NCI-H2196 treated with DMSO at 0.1 percent for 48 hours (cell line): ENCODE data around the gene ZAP70.
"Not testable (repeated sequence)": the region's sequence is repeated elsewhere in the genome, so short reads cannot be mapped to it uniquely, and the experiment has no call there.

Experiments used
- DNase-seq: peaks from one replicate; lab custom pipeline; 2025; ENCODE audit not compliant: unreplicated experiment; lab: John Stamatoyannopoulos, UW

ZAP70 gene

GRCh38 chr2:97713296-97714083, at the start of gene ZAP70:
Gene ZAP70, plus strand, starts transcription at chr2:97713576. Its CDS starts 10,461 bp downstream, at chr2:97724037.
- no peak for DNase-seq

GRCh38 chr2:97663626-97663961, 49.8 kb upstream of the ZAP70 start:
- no peak for DNase-seq

GRCh38 chr2:97663962-97664635, 49.3 kb upstream of the ZAP70 start, which contains the start of gene ACTR1B:
Gene ACTR1B, minus strand, starts transcription at chr2:97664044. Its CDS starts 154 bp downstream, at chr2:97663890.
- DNase-seq = peak; percentile 99

- no peak for DNase-seq
Observed at GRCh38 chr2:97664636-97664970, 48.8 kb upstream of the ZAP70 start.

- DNase-seq = no peak
Observed at GRCh38 chr2:97669448-97669847, 43.9 kb upstream of the ZAP70 start, which contains the start of gene C2orf92. Gene C2orf92, plus strand, starts transcription at chr2:97669713. Its CDS starts 76 bp downstream, at chr2:97669789.

GRCh38 chr2:97670471-97670870, 42.9 kb upstream of the ZAP70 start:
- no peak for DNase-seq

- DNase-seq = no peak
Observed at GRCh38 chr2:97671526-97671925, 41.9 kb upstream of the ZAP70 start.

GRCh38 chr2:97672606-97673140, 40.7 kb upstream of the ZAP70 start:
- not testable (repeated sequence) for DNase-seq

GRCh38 chr2:97673182-97673914, 40.0 kb upstream of the ZAP70 start:
- DNase-seq = no peak

- DNase-seq = no peak
Observed at GRCh38 chr2:97673915-97674283, 39.5 kb upstream of the ZAP70 start.

- DNase-seq = no peak
Observed at GRCh38 chr2:97675430-97676113, 37.8 kb upstream of the ZAP70 start.

GRCh38 chr2:97676620-97677019, 36.8 kb upstream of the ZAP70 start:
- no peak for DNase-seq

- no peak for DNase-seq
Observed at GRCh38 chr2:97677480-97677879, 35.9 kb upstream of the ZAP70 start.

GRCh38 chr2:97678298-97678697, 35.1 kb upstream of the ZAP70 start:
- no peak for DNase-seq

- not testable (repeated sequence) for DNase-seq
Observed at GRCh38 chr2:97687235-97687634, 26.1 kb upstream of the ZAP70 start.

- DNase-seq = no peak
Observed at GRCh38 chr2:97688062-97688827, 25.1 kb upstream of the ZAP70 start.

GRCh38 chr2:97691166-97691565, 22.2 kb upstream of the ZAP70 start:
- no peak for DNase-seq

GRCh38 chr2:97693476-97693875, 19.9 kb upstream of the ZAP70 start:
- no peak for DNase-seq

GRCh38 chr2:97695744-97696143, 17.6 kb upstream of the ZAP70 start:
- DNase-seq = no peak
